ENCODE results near the gene SOWAHB.

GRCh38 chr4:76909711-76910110, 11.8 kb upstream of the SOWAHB start:
- TF ChIP-seq CTCF (IDR thresholded peaks at IDR 0.05; ENCODE audit: poor library complexity, severe bottlenecking): no peak
- TF ChIP-seq EP300 (conservative IDR thresholded peaks at IDR 0.05; ENCODE audit: poor library complexity, severe bottlenecking): no peak
